Testis (tissue), 2 donors: ENCODE data around the gene TINAG.

ENCODE experiments used
- POLR2A ChIP-seq: fragments of 450-650 bp; IDR thresholded peaks from one replicate; pipeline ENCODE4 v1.6.1; 2017; ENCODE audit warnings: antibody characterized with exemption, mild to moderate bottlenecking, moderate library complexity
- TF ChIP-seq, protein P1 (sequence below), 3 experiments: fragments of 450-650 bp in 2 of 3; fragments of 200-600 bp in 1 of 3; sonication (generic) in 1 of 3; IDR thresholded peaks; one replicate each; pipeline ENCODE4 v1.5.1; 2016 to 2019; ENCODE audit warnings: antibody characterized with exemption in 3 of 3, mild to moderate bottlenecking in 2 of 3, moderate library complexity in 1 of 3

DNA sequence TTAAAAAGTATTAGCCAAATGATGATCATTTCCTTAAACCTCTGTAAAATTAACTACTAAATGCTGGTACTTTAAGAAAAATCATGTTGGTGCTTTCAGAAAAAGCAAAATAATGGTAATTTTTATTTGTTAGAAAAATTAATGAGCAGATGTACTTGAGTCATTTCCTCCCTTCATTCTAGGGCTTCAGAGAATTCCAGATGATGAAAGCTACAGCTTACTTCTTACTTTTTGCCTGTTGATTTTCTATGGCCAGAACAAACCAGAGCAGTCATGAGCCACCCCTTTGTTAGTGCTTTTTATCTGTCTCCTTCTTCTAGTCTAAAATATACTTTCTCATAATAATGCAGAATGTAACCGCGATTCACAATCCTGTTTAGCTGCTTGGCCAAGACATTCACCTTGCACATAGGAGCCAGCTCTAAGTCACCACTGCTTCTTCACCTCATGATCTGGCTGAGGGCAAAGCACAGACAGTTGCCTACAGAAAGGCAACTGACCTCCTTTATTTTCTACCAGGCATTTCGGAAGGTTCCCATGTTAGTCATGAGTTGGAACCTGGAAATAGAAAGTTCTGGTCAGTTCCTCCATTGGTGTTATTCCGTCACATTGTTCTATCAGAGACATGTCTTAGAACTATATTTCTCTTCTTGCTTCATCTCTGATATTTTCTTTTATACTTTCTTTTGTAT, 43.5 kb upstream of the TINAG start:
- TF ChIP-seq, protein P1, sequence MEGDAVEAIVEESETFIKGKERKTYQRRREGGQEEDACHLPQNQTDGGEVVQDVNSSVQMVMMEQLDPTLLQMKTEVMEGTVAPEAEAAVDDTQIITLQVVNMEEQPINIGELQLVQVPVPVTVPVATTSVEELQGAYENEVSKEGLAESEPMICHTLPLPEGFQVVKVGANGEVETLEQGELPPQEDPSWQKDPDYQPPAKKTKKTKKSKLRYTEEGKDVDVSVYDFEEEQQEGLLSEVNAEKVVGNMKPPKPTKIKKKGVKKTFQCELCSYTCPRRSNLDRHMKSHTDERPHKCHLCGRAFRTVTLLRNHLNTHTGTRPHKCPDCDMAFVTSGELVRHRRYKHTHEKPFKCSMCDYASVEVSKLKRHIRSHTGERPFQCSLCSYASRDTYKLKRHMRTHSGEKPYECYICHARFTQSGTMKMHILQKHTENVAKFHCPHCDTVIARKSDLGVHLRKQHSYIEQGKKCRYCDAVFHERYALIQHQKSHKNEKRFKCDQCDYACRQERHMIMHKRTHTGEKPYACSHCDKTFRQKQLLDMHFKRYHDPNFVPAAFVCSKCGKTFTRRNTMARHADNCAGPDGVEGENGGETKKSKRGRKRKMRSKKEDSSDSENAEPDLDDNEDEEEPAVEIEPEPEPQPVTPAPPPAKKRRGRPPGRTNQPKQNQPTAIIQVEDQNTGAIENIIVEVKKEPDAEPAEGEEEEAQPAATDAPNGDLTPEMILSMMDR (IDR thresholded peaks at IDR 0.05) = no peak
- TF ChIP-seq POLR2A = no peak
